AG04449 (cell line): Measurements from ENCODE around the gene FLNC.
A peak's percentile ranks its signal among the peaks of the same experiment; 100 is the strongest.

Experiments used
- CTCF ChIA-PET: fragments of 350-600 bp; formaldehyde crosslinking; extraction: SDS; loops from one replicate; lab custom pipeline; 2021; ENCODE audit warnings: antibody characterized with exemption; lab: Yijun Ruan, JAX
- POLR2A ChIA-PET: fragments of 400-600, 350-600 bp; formaldehyde crosslinking; extraction: SDS; loops from one replicate; lab custom pipeline; 2020; ENCODE audit warnings: antibody characterized with exemption, inconsistent platforms; lab: Yijun Ruan, JAX
- DNase-seq: peaks from one replicate; pipeline ENCODE4 v3.0.0-alpha.2; 2010; ENCODE audit warnings: low read depth, low spot score
- H3K4me3 ChIP-seq: 2 replicates; pipeline ENCODE4 v1.5.1; 2011; ENCODE audit warnings: low read depth, mild to moderate bottlenecking, control low read depth, low read length
- TF ChIP-seq, protein P1 (sequence below): IDR thresholded peaks from one replicate; pipeline ENCODE4 v1.5.1; 2011; ENCODE audit warnings: mild to moderate bottlenecking, moderate library complexity, low read length, control low read depth, inconsistent platforms; ENCODE audit not compliant: insufficient read depth; ENCODE audit errors: missing control alignments

FLNC gene

DNA sequence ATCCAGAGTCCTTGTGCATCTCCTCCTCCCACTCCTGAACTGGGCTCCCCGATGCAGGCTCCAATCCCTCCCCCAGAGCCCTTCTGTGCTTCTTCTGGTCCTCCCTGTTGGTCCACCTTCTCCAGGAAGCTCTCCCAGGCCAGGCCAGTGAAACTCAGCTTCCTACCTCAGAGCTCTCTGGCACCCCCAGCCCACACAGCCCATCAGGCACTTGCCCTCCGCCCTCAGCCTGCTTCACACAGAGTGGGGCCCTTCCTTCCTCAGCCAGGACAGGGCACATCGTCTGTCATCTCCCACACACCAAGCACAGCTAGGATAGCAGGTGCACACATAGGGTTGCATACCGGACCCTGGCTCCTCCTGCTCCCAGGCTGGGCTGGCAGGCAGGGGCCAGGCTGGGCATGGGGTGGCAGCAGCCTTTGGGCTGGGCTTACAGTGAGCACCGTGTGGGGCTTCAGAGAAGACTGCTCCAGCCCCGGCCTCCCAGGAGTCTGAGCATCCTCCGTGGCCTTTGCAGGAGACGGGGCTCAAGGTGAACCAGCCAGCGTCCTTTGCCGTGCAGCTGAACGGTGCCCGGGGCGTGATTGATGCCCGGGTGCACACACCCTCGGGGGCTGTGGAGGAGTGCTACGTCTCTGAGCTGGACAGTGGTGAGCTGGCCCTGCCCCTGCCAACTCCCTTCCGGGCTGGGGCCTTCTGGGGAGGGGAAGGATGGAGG, 26.0 kb downstream of the FLNC start:
- ChIA-PET POLR2A (interaction anchor here (1.1 kb wide), 1 partner anchor 23 kb away, joined by 3 read pairs; no protein-coding TSS in a partner anchor), CTCF (interaction anchor here (1.0 to 1.9 kb wide), 2 partner anchors 9 to 13 kb away, joined by 3 to 16 read pairs; no protein-coding TSS in a partner anchor)
- TF ChIP-seq, protein P1, sequence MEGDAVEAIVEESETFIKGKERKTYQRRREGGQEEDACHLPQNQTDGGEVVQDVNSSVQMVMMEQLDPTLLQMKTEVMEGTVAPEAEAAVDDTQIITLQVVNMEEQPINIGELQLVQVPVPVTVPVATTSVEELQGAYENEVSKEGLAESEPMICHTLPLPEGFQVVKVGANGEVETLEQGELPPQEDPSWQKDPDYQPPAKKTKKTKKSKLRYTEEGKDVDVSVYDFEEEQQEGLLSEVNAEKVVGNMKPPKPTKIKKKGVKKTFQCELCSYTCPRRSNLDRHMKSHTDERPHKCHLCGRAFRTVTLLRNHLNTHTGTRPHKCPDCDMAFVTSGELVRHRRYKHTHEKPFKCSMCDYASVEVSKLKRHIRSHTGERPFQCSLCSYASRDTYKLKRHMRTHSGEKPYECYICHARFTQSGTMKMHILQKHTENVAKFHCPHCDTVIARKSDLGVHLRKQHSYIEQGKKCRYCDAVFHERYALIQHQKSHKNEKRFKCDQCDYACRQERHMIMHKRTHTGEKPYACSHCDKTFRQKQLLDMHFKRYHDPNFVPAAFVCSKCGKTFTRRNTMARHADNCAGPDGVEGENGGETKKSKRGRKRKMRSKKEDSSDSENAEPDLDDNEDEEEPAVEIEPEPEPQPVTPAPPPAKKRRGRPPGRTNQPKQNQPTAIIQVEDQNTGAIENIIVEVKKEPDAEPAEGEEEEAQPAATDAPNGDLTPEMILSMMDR, result no peak
- no peak overlapping the region for H3K4me3 ChIP-seq
- no peak for DNase-seq

DNA sequence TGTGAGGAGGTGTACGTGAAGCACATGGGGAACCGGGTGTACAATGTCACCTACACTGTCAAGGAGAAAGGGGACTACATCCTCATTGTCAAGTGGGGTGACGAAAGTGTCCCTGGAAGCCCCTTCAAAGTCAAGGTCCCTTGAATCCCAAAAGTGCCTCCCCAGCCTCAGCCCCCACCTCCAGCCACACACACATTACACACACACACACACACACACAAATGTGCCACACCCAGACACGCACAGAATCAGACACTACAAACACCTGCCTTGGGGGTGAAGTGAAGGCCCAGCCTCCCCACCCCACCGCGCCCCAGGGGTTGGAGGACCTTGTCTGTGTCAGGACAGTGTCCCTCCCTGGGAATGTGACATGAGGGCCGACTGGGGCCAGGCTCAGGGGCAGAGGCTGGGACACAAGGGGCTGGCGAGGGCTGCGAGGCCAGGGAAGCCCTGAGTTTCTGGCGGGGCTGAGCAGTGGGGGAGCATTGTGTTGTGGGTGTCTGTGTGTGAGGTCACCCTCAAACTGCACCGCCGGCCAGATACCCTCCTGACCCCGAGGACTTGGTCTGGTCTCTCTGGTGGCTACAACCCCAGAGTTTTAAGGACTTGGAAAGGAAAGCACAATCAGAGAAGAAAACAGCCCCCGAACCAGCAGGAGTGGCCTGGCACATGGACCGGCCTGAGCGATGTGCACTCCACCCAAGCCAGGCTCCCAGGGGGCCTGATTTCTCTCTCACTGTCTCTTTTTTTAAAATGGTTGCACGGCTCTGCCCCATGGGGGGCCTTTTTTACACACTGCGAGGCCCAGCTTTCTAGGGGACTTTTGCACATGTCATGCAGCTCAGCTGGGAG, 28.4 kb downstream of the FLNC start:
- TF ChIP-seq, protein P1, result no peak
- DNase-seq, result no peak
- H3K4me3 ChIP-seq, result no peak overlapping the region
- POLR2A ChIA-PET, result no interaction called here
- CTCF ChIA-PET, result interaction anchor here (6.1 to 17.9 kb wide), 2 partner anchors 16 to 24 kb away, joined by 48 to 203 read pairs; no protein-coding TSS in a partner anchor

DNA sequence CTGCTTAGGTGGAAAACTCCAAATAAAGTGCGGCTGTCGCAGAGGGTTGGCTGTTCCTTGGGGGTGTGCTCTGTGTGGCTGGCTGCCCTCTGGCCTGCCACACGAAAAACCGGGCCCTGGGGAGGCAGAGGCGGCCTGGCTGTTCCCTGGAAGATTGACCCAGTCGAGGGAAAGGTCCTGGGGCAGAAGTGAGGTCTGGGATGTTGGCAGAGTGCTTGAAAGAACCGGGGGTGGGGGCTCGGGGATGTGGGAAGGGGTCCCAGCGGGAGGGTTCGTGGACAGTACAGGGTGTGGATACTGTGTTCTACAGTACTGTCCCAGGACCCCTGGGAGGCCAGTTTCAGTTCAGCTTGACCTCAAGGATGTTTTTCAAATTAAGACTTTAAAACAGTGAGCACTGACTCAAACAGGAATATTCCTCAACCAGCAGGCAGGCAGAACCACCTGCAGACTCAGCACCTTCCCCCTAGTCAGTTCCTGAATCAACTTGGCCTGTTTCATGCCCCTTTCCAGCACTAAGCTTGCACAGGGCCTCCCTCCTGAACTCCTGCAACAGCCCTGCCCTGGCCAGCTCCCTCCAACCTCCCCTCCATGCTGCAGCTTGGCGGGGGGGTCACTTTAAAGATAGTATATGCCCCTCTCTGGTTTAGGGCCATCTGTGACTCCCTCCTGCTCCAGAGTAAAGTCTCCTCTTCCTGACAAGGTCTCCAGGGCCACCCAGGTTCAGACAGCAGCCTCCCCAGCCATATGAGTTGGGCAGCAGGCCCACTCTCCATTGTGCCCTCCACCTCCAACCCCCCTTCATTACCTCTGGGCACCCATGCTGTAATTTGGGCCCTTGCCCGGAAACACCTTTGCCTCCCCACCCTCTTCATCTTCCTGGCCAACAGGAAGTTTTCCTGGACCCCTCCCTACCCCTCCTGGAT, 29.3 kb downstream of the FLNC start:
- CTCF ChIA-PET, result interaction anchor here (1.1 to 17.9 kb wide), 4 partner anchors 13 to 233 kb away, joined by 7 to 203 read pairs (median 28); no protein-coding TSS in a partner anchor
- TF ChIP-seq, protein P1, result no peak
- H3K4me3 ChIP-seq, result no peak overlapping the region
- POLR2A ChIA-PET, result interaction anchor here (0.8 to 1.1 kb wide), 2 partner anchors 9 to 30 kb away, joined by 3 read pairs; no protein-coding TSS in a partner anchor
- DNase-seq, result no peak

DNA sequence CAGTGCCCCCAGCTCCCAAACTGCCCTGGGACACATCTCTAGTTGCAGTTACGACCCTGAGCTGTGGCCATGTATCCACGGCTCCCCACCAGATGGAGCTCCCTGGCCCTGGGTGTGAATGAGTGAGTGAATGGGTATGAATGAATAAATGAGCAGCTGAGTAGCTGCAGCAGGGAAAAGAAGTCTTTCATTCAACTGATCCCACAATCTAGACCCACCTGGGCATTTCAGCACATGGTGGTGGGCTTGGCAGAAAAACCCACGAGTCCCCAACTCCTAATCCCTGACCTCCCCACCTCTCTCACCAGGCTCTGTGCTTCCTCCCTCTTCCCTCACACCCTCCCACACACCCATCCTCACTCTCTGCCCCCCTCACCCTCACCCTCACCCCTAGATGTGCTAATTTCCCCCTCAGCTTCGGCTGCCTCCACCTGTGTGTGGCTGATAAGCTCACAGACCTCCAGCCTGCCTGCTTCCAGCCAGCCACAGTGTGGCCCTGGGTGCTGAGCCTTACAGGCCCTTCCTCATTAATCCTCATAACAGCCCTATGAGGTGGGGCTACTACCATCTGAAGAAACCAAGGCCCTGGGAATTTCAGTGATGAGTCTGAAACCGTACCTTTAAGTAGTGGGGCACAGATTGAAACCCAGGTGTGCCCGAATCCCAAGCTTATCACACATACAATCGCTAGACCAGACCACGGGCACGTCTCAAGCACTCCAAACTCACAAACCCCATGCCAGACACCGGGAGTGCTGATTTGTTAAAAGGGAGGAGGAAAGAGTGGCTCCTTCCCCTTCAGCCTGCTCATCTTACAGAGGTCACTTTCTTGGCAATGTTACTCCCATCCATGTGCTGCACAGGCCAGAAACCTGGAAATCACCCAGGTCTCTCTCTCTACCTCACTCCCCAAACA, 30.2 kb downstream of the FLNC start:
- no peak for DNase-seq
- no peak overlapping the region for H3K4me3 ChIP-seq
- CTCF ChIA-PET, result interaction anchor here (1.1 to 17.9 kb wide), 4 partner anchors 12 to 232 kb away, joined by 7 to 203 read pairs (median 28); no protein-coding TSS in a partner anchor
- POLR2A ChIA-PET, result interaction anchor here (0.6 to 1.6 kb wide), 5 partner anchors 10 to 31 kb away, joined by 3 to 5 read pairs (median 3); no protein-coding TSS in a partner anchor
- TF ChIP-seq, protein P1, result peak; percentile 18
